ENCODE data around the gene TRIM33.

The TRIM33 gene

GRCh38 chr1:114509596-114510273, 1.3 kb downstream of the TRIM33 start:
- Histone ChIP-seq H3K27me3 (ENCODE audit: control insufficient read depth, insufficient read depth, low read length) (peaks cover 3% of the 10 kb centered on the region), H3K9ac (ENCODE audit: low read depth, low read length) (peak overlapping the region; percentile 86), H3K36me3 (ENCODE audit: control insufficient read depth, insufficient read depth, low read length) (no peaks in the 10 kb centered on the region), H3K4me1 (ENCODE audit: control insufficient read depth, insufficient read depth, low read length) (peaks cover 2% of the 10 kb centered on the region), H3K9me3 (ENCODE audit: control insufficient read depth, insufficient read depth, low read length) (no peaks in the 10 kb centered on the region), H3K4me3 (ENCODE audit: low read depth, low read length) (peak overlapping the region; percentile 88)

GRCh38 chr1:114508386-114508898, 2.6 kb downstream of the TRIM33 start:
- peaks cover 2% of the 10 kb centered on the region for H3K4me1 ChIP-seq (ENCODE audit: control insufficient read depth, insufficient read depth, low read length)
- peaks cover 3% of the 10 kb centered on the region for H3K27me3 ChIP-seq (ENCODE audit: control insufficient read depth, insufficient read depth, low read length)
- H3K36me3 ChIP-seq (ENCODE audit: control insufficient read depth, insufficient read depth, low read length), result no peaks in the 10 kb centered on the region
- no peak overlapping the region for H3K9ac ChIP-seq (ENCODE audit: low read depth, low read length)
- peak overlapping the region; percentile 88 for H3K4me3 ChIP-seq (ENCODE audit: low read depth, low read length)
- no peaks in the 10 kb centered on the region for H3K9me3 ChIP-seq (ENCODE audit: control insufficient read depth, insufficient read depth, low read length)

GRCh38 chr1:114507513-114507912, 3.5 kb downstream of the TRIM33 start:
- H3K36me3 ChIP-seq (ENCODE audit: control insufficient read depth, insufficient read depth, low read length), result no peaks in the 10 kb centered on the region
- peaks cover 2% of the 10 kb centered on the region for H3K4me1 ChIP-seq (ENCODE audit: control insufficient read depth, insufficient read depth, low read length)
- H3K9me3 ChIP-seq (ENCODE audit: control insufficient read depth, insufficient read depth, low read length), result no peaks in the 10 kb centered on the region
- no peaks in the 10 kb centered on the region for H3K27me3 ChIP-seq (ENCODE audit: control insufficient read depth, insufficient read depth, low read length)
- no peak overlapping the region for H3K9ac ChIP-seq (ENCODE audit: low read depth, low read length)
- peak overlapping the region; percentile 16 for H3K4me3 ChIP-seq (ENCODE audit: low read depth, low read length)

GRCh38 chr1:114505148-114505561, 5.8 kb downstream of the TRIM33 start:
- H3K9me3 ChIP-seq (ENCODE audit: control insufficient read depth, insufficient read depth, low read length), result no peaks in the 10 kb centered on the region
- H3K27me3 ChIP-seq (ENCODE audit: control insufficient read depth, insufficient read depth, low read length), result no peaks in the 10 kb centered on the region
- peaks cover 2% of the 10 kb centered on the region for H3K4me1 ChIP-seq (ENCODE audit: control insufficient read depth, insufficient read depth, low read length)
- H3K4me3 ChIP-seq (ENCODE audit: low read depth, low read length), result no peak overlapping the region
- H3K9ac ChIP-seq (ENCODE audit: low read depth, low read length), result no peak overlapping the region
- no peaks in the 10 kb centered on the region for H3K36me3 ChIP-seq (ENCODE audit: control insufficient read depth, insufficient read depth, low read length)

- Histone ChIP-seq H3K9me3 (ENCODE audit: control insufficient read depth, insufficient read depth, low read length) (no peaks in the 10 kb centered on the region), H3K4me1 (ENCODE audit: control insufficient read depth, insufficient read depth, low read length) (peaks cover 2% of the 10 kb centered on the region), H3K36me3 (ENCODE audit: control insufficient read depth, insufficient read depth, low read length) (no peaks in the 10 kb centered on the region), H3K27me3 (ENCODE audit: control insufficient read depth, insufficient read depth, low read length) (no peaks in the 10 kb centered on the region), H3K4me3 (ENCODE audit: low read depth, low read length) (no peak overlapping the region), H3K9ac (ENCODE audit: low read depth, low read length) (no peak overlapping the region)
Measured at GRCh38 chr1:114503916-114504422, 7.0 kb downstream of the TRIM33 start.

- no peak overlapping the region for H3K9ac ChIP-seq (ENCODE audit: low read depth, low read length)
- no peak overlapping the region for H3K4me3 ChIP-seq (ENCODE audit: low read depth, low read length)
- no peaks in the 10 kb centered on the region for H3K4me1 ChIP-seq (ENCODE audit: control insufficient read depth, insufficient read depth, low read length)
- no peaks in the 10 kb centered on the region for H3K27me3 ChIP-seq (ENCODE audit: control insufficient read depth, insufficient read depth, low read length)
- H3K9me3 ChIP-seq (ENCODE audit: control insufficient read depth, insufficient read depth, low read length), result no peaks in the 10 kb centered on the region
- no peaks in the 10 kb centered on the region for H3K36me3 ChIP-seq (ENCODE audit: control insufficient read depth, insufficient read depth, low read length)
Measured at GRCh38 chr1:114502080-114502479, 8.9 kb downstream of the TRIM33 start.

GRCh38 chr1:114499478-114499877, 11.5 kb downstream of the TRIM33 start:
- Histone ChIP-seq H3K4me3 (ENCODE audit: low read depth, low read length) (no peak overlapping the region), H3K9me3 (ENCODE audit: control insufficient read depth, insufficient read depth, low read length) (no peaks in the 10 kb centered on the region), H3K36me3 (ENCODE audit: control insufficient read depth, insufficient read depth, low read length) (no peaks in the 10 kb centered on the region), H3K27me3 (ENCODE audit: control insufficient read depth, insufficient read depth, low read length) (no peaks in the 10 kb centered on the region), H3K9ac (ENCODE audit: low read depth, low read length) (no peak overlapping the region), H3K4me1 (ENCODE audit: control insufficient read depth, insufficient read depth, low read length) (no peaks in the 10 kb centered on the region)

GRCh38 chr1:114496089-114496488, 14.9 kb downstream of the TRIM33 start:
- Histone ChIP-seq H3K9me3 (ENCODE audit: control insufficient read depth, insufficient read depth, low read length) (no peaks in the 10 kb centered on the region), H3K4me1 (ENCODE audit: control insufficient read depth, insufficient read depth, low read length) (no peaks in the 10 kb centered on the region), H3K9ac (ENCODE audit: low read depth, low read length) (no peak overlapping the region), H3K36me3 (ENCODE audit: control insufficient read depth, insufficient read depth, low read length) (no peaks in the 10 kb centered on the region), H3K4me3 (ENCODE audit: low read depth, low read length) (no peak overlapping the region), H3K27me3 (ENCODE audit: control insufficient read depth, insufficient read depth, low read length) (no peaks in the 10 kb centered on the region)

GRCh38 chr1:114495486-114495885, 15.5 kb downstream of the TRIM33 start:
- no peaks in the 10 kb centered on the region for H3K27me3 ChIP-seq (ENCODE audit: control insufficient read depth, insufficient read depth, low read length)
- no peak overlapping the region for H3K9ac ChIP-seq (ENCODE audit: low read depth, low read length)
- H3K4me1 ChIP-seq (ENCODE audit: control insufficient read depth, insufficient read depth, low read length), result no peaks in the 10 kb centered on the region
- H3K36me3 ChIP-seq (ENCODE audit: control insufficient read depth, insufficient read depth, low read length), result no peaks in the 10 kb centered on the region
- no peaks in the 10 kb centered on the region for H3K9me3 ChIP-seq (ENCODE audit: control insufficient read depth, insufficient read depth, low read length)
- H3K4me3 ChIP-seq (ENCODE audit: low read depth, low read length), result no peak overlapping the region

- Histone ChIP-seq H3K9me3 (ENCODE audit: control insufficient read depth, insufficient read depth, low read length) (no peaks in the 10 kb centered on the region), H3K9ac (ENCODE audit: low read depth, low read length) (no peak overlapping the region), H3K4me1 (ENCODE audit: control insufficient read depth, insufficient read depth, low read length) (no peaks in the 10 kb centered on the region), H3K4me3 (ENCODE audit: low read depth, low read length) (no peak overlapping the region), H3K36me3 (ENCODE audit: control insufficient read depth, insufficient read depth, low read length) (no peaks in the 10 kb centered on the region), H3K27me3 (ENCODE audit: control insufficient read depth, insufficient read depth, low read length) (no peaks in the 10 kb centered on the region)
Measured at GRCh38 chr1:114492978-114493377, 18.0 kb downstream of the TRIM33 start.

GRCh38 chr1:114490274-114490693, 20.7 kb downstream of the TRIM33 start:
- no peaks in the 10 kb centered on the region for H3K36me3 ChIP-seq (ENCODE audit: control insufficient read depth, insufficient read depth, low read length)
- no peak overlapping the region for H3K4me3 ChIP-seq (ENCODE audit: low read depth, low read length)
- no peak overlapping the region for H3K9ac ChIP-seq (ENCODE audit: low read depth, low read length)
- H3K27me3 ChIP-seq (ENCODE audit: control insufficient read depth, insufficient read depth, low read length), result no peaks in the 10 kb centered on the region
- no peaks in the 10 kb centered on the region for H3K9me3 ChIP-seq (ENCODE audit: control insufficient read depth, insufficient read depth, low read length)
- H3K4me1 ChIP-seq (ENCODE audit: control insufficient read depth, insufficient read depth, low read length), result peaks cover 3% of the 10 kb centered on the region

- peaks cover 3% of the 10 kb centered on the region for H3K4me1 ChIP-seq (ENCODE audit: control insufficient read depth, insufficient read depth, low read length)
- no peaks in the 10 kb centered on the region for H3K27me3 ChIP-seq (ENCODE audit: control insufficient read depth, insufficient read depth, low read length)
- H3K9me3 ChIP-seq (ENCODE audit: control insufficient read depth, insufficient read depth, low read length), result no peaks in the 10 kb centered on the region
- no peak overlapping the region for H3K9ac ChIP-seq (ENCODE audit: low read depth, low read length)
- no peak overlapping the region for H3K4me3 ChIP-seq (ENCODE audit: low read depth, low read length)
- no peaks in the 10 kb centered on the region for H3K36me3 ChIP-seq (ENCODE audit: control insufficient read depth, insufficient read depth, low read length)
Measured at GRCh38 chr1:114488739-114489138, 22.3 kb downstream of the TRIM33 start.

All from iPS-15b (cell line).